HepG2 (cell line): ENCODE results near the gene CHMP4B. TPM values are rescaled to one million over a fixed set of nuclear protein-coding genes. Genes with fewer than 3 reads are reported as not detected.

ENCODE experiments used
- HDAC1 ChIP-seq: sonication (generic); formaldehyde crosslinking; IDR thresholded peaks from 2 replicates; pipeline ENCODE4 v1.5.1; 2020; ENCODE audit warnings: mild to moderate bottlenecking, missing genetic modification reagents
- KDM4B ChIP-seq: sonication (generic); formaldehyde crosslinking; IDR thresholded peaks from 2 replicates; pipeline ENCODE4 v1.4.0; 2020; ENCODE audit warnings: missing genetic modification reagents
- NR3C1 ChIP-seq: sonication (generic); formaldehyde crosslinking; IDR thresholded peaks from 2 replicates; pipeline ENCODE4 v1.4.0; 2020; ENCODE audit warnings: missing genetic modification reagents
- TCF7 ChIP-seq: sonication (generic); IDR thresholded peaks from 2 replicates; pipeline ENCODE4 v1.6.1; 2016; ENCODE audit warnings: antibody characterized with exemption, low read depth
- ZNF547 ChIP-seq: sonication (generic); formaldehyde crosslinking; IDR thresholded peaks from 2 replicates; pipeline ENCODE4 v1.5.1; 2020; ENCODE audit warnings: mild to moderate bottlenecking, missing genetic modification reagents
- polyA plus RNA-seq, 8 experiments: library from polyadenylated mRNA; depleted of rRNA in 3 of 8; stranded (reverse) in 7 of 8; unstranded in 1 of 8; fragments of >200 nt; fragmentation: Illumina TruSeq in 4 of 8; extraction: Trizol in 4 of 8; gene quantifications; 2 replicates each; pipeline versions ENCODE4 v1.2.1 to v1.2.3, GENCODE V29; 2011 to 2016; ENCODE audit warnings: low read depth in 4 of 8, missing spikeins in 1 of 8, mixed read lengths in 1 of 8; ENCODE audit not compliant: insufficient read depth in 1 of 8
- total RNA-seq, 5 experiments: library from RNA; depleted of rRNA; stranded (reverse); fragments of >200 nt; fragmentation: Illumina TruSeq; extraction: Trizol; gene quantifications; 2 replicates each; pipeline ENCODE4 v1.2.3, GENCODE V29; 2016; ENCODE audit warnings: low read depth in 1 of 5
- TF ChIP-seq, protein P1 (sequence below): sonication (generic); formaldehyde crosslinking; IDR thresholded peaks from 2 replicates; pipeline ENCODE4 v1.4.0; 2020; ENCODE audit warnings: low read depth, mild to moderate bottlenecking, missing genetic modification reagents
- TF ChIP-seq, protein P2 (sequence below), 2 experiments: fragments of 450-650 bp in 1 of 2; sonication (generic) in 1 of 2; formaldehyde crosslinking in 1 of 2; IDR thresholded peaks; 2 replicates each; pipeline versions ENCODE4 v1.6.1 to v1.8.0; 2016 to 2022; ENCODE audit warnings: antibody characterized with exemption in 1 of 2, mild to moderate bottlenecking in 1 of 2, missing genetic modification reagents in 1 of 2
- TF ChIP-seq, protein P3 (sequence below): sonication (generic); formaldehyde crosslinking; IDR thresholded peaks from 2 replicates; pipeline ENCODE4 v1.4.0; 2020; ENCODE audit warnings: missing genetic modification reagents, mild to moderate bottlenecking, borderline replicate concordance
- TF ChIP-seq, protein P4 (sequence below): sonication (generic); formaldehyde crosslinking; IDR thresholded peaks from 2 replicates; pipeline ENCODE4 v1.8.0; 2022; ENCODE audit warnings: missing genetic modification reagents, mild to moderate bottlenecking, inconsistent platforms, borderline replicate concordance
- TF ChIP-seq, protein P5 (sequence below): sonication (generic); formaldehyde crosslinking; conservative IDR thresholded peaks from 2 replicates; pipeline ENCODE4 v1.5.0; 2020; ENCODE audit warnings: missing genetic modification reagents

CHMP4B gene
- total and polyA plus RNA-seq, 2 of the 13 experiments (the other 11 are each of a cell fraction or from before 2014, with no cell fraction given), result 40.1 to 45.6 TPM

DNA sequence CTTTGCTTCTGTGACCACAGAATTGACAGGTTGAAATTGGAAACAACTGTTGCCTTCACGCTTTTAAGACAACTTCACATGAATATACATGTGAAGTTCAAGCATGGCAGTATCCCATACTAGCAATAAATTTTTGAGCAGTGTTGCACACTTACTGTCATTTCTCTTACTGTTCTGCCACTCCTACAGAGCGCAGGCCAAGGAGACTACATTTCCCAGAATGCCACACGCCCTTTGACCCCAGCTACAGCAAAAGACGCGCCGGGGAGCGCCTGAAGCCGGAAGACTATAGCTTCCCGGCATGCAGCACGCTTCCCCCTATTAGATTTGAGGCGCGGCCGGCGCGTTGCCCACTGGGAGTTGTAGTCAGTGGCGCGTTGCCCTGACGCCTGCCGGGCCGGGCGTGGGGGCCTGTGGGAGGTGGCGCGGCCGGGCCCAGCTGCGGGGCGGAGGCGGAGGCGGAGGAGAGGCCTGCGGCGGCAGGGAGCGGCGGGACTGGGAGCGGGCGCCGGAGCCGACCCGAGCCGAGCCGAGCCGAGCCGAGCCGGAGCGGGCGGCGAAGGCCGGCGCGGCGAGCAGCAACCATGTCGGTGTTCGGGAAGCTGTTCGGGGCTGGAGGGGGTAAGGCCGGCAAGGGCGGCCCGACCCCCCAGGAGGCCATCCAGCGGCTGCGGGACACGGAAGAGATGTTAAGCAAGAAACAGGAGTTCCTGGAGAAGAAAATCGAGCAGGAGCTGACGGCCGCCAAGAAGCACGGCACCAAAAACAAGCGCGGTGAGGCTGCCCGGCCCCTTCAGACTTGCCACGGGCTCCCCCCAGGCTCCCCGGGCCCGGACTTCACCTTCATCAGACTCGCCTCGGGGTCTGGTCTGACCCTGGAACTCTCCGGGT, at the start of gene CHMP4B (continued):
- TF ChIP-seq, protein P1, sequence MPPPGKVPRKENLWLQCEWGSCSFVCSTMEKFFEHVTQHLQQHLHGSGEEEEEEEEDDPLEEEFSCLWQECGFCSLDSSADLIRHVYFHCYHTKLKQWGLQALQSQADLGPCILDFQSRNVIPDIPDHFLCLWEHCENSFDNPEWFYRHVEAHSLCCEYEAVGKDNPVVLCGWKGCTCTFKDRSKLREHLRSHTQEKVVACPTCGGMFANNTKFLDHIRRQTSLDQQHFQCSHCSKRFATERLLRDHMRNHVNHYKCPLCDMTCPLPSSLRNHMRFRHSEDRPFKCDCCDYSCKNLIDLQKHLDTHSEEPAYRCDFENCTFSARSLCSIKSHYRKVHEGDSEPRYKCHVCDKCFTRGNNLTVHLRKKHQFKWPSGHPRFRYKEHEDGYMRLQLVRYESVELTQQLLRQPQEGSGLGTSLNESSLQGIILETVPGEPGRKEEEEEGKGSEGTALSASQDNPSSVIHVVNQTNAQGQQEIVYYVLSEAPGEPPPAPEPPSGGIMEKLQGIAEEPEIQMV (CRISPR knock-in tag), result peak; percentile 76; the same call in 1 of the 2 replicates
- TF ChIP-seq KDM4B (CRISPR knock-in tag), result peak; percentile 58; the same call in 1 of the 2 replicates
- peak; percentile 97 for TF ChIP-seq HDAC1 (CRISPR knock-in tag)
- TF ChIP-seq, protein P2, sequence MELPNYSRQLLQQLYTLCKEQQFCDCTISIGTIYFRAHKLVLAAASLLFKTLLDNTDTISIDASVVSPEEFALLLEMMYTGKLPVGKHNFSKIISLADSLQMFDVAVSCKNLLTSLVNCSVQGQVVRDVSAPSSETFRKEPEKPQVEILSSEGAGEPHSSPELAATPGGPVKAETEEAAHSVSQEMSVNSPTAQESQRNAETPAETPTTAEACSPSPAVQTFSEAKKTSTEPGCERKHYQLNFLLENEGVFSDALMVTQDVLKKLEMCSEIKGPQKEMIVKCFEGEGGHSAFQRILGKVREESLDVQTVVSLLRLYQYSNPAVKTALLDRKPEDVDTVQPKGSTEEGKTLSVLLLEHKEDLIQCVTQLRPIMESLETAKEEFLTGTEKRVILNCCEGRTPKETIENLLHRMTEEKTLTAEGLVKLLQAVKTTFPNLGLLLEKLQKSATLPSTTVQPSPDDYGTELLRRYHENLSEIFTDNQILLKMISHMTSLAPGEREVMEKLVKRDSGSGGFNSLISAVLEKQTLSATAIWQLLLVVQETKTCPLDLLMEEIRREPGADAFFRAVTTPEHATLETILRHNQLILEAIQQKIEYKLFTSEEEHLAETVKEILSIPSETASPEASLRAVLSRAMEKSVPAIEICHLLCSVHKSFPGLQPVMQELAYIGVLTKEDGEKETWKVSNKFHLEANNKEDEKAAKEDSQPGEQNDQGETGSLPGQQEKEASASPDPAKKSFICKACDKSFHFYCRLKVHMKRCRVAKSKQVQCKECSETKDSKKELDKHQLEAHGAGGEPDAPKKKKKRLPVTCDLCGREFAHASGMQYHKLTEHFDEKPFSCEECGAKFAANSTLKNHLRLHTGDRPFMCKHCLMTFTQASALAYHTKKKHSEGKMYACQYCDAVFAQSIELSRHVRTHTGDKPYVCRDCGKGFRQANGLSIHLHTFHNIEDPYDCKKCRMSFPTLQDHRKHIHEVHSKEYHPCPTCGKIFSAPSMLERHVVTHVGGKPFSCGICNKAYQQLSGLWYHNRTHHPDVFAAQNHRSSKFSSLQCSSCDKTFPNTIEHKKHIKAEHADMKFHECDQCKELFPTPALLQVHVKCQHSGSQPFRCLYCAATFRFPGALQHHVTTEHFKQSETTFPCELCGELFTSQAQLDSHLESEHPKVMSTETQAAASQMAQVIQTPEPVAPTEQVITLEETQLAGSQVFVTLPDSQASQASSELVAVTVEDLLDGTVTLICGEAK (IDR thresholded peaks at IDR 0.05), result no peak
- TF ChIP-seq, protein P2 (CRISPR knock-in tag; IDR thresholded peaks at IDR 0.05), result peak; percentile 88; the same call in 1 of the 2 replicates
- TF ChIP-seq, protein P3, sequence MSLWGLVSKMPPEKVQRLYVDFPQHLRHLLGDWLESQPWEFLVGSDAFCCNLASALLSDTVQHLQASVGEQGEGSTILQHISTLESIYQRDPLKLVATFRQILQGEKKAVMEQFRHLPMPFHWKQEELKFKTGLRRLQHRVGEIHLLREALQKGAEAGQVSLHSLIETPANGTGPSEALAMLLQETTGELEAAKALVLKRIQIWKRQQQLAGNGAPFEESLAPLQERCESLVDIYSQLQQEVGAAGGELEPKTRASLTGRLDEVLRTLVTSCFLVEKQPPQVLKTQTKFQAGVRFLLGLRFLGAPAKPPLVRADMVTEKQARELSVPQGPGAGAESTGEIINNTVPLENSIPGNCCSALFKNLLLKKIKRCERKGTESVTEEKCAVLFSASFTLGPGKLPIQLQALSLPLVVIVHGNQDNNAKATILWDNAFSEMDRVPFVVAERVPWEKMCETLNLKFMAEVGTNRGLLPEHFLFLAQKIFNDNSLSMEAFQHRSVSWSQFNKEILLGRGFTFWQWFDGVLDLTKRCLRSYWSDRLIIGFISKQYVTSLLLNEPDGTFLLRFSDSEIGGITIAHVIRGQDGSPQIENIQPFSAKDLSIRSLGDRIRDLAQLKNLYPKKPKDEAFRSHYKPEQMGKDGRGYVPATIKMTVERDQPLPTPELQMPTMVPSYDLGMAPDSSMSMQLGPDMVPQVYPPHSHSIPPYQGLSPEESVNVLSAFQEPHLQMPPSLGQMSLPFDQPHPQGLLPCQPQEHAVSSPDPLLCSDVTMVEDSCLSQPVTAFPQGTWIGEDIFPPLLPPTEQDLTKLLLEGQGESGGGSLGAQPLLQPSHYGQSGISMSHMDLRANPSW (CRISPR knock-in tag), result no peak; the same call in 1 of the 2 replicates
- TF ChIP-seq TCF7, result no peak
- TF ChIP-seq, protein P4, sequence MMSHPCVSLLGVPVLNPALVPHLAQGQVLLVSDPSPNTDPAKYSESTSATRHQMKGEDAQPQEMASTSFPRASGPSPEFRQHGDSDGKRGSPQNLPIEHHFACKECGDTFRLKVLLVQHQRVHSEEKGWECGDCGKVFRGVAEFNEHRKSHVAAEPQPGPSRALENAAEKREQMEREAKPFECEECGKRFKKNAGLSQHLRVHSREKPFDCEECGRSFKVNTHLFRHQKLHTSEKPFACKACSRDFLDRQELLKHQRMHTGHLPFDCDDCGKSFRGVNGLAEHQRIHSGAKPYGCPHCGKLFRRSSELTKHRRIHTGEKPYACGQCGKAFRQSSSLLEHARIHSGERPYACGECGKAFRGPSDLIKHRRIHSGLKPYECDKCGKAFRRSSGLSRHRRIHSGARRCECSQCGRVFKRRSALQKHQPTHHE, result no peak
- TF ChIP-seq NR3C1, result no peak
- TF ChIP-seq ZNF547 (CRISPR knock-in tag), result peak; percentile 92
- TF ChIP-seq, protein P5, sequence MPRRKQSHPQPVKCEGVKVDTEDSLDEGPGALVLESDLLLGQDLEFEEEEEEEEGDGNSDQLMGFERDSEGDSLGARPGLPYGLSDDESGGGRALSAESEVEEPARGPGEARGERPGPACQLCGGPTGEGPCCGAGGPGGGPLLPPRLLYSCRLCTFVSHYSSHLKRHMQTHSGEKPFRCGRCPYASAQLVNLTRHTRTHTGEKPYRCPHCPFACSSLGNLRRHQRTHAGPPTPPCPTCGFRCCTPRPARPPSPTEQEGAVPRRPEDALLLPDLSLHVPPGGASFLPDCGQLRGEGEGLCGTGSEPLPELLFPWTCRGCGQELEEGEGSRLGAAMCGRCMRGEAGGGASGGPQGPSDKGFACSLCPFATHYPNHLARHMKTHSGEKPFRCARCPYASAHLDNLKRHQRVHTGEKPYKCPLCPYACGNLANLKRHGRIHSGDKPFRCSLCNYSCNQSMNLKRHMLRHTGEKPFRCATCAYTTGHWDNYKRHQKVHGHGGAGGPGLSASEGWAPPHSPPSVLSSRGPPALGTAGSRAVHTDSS, result peak; percentile 92; the same call in 1 of the 2 replicates
